SKM-1 treated with dmso at 0.1 percent for 144 hours (cell line): ENCODE data around the gene MALT1.
"Not testable (repeated sequence)": the region's sequence is repeated elsewhere in the genome, so short reads cannot be mapped to it uniquely, and the experiment has no call there.

ENCODE experiments used
- DNase-seq: peaks from one replicate; lab custom pipeline; 2025; ENCODE audit not compliant: unreplicated experiment; lab: John Stamatoyannopoulos, UW

The MALT1 gene

GRCh38 chr18:58671111-58671631, at the start of gene MALT1:
MALT1 (plus strand) TSS chr18:58671465; CDS start chr18:58671644, 179 bp downstream.
- peak; percentile 86 for DNase-seq

- no peak for DNase-seq
Measured at GRCh38 chr18:58624011-58624410, 47.3 kb upstream of the MALT1 start.

GRCh38 chr18:58625839-58626238, 45.4 kb upstream of the MALT1 start:
- no peak for DNase-seq

- DNase-seq: no peak
Measured at GRCh38 chr18:58630071-58630470, 41.2 kb upstream of the MALT1 start.

- DNase-seq: no peak
Measured at GRCh38 chr18:58631301-58631700, 40.0 kb upstream of the MALT1 start.

- no peak for DNase-seq
Measured at GRCh38 chr18:58632552-58632951, 38.7 kb upstream of the MALT1 start.

- no peak for DNase-seq
Measured at GRCh38 chr18:58633874-58634273, 37.4 kb upstream of the MALT1 start.

GRCh38 chr18:58635891-58636290, 35.4 kb upstream of the MALT1 start:
- DNase-seq: no peak

GRCh38 chr18:58637197-58637596, 34.1 kb upstream of the MALT1 start:
- no peak for DNase-seq

- DNase-seq: no peak
Measured at GRCh38 chr18:58637946-58638345, 33.3 kb upstream of the MALT1 start.

- peak; percentile 87 for DNase-seq
Measured at GRCh38 chr18:58638441-58638840, 32.8 kb upstream of the MALT1 start.

- no peak for DNase-seq
Measured at GRCh38 chr18:58639237-58639636, 32.0 kb upstream of the MALT1 start.

- DNase-seq: no peak
Measured at GRCh38 chr18:58639751-58640427, 31.4 kb upstream of the MALT1 start.

GRCh38 chr18:58640428-58640805, 30.8 kb upstream of the MALT1 start:
- DNase-seq: no peak

GRCh38 chr18:58640891-58641610, 30.2 kb upstream of the MALT1 start:
- no peak for DNase-seq

GRCh38 chr18:58643557-58643956, 27.7 kb upstream of the MALT1 start:
- not testable (repeated sequence) for DNase-seq

- no peak for DNase-seq
Measured at GRCh38 chr18:58645398-58645797, 25.9 kb upstream of the MALT1 start.

- no peak for DNase-seq
Measured at GRCh38 chr18:58646334-58646862, 24.9 kb upstream of the MALT1 start.

- DNase-seq: no peak
Measured at GRCh38 chr18:58649966-58650816, 21.1 kb upstream of the MALT1 start.

GRCh38 chr18:58650830-58651229, 20.4 kb upstream of the MALT1 start:
- DNase-seq: not testable (repeated sequence)

GRCh38 chr18:58653144-58653722, 18.0 kb upstream of the MALT1 start:
- DNase-seq: not testable (repeated sequence)
